PC-9 (cell line): ENCODE results near the gene TMTC3. TPM values are rescaled to one million over a fixed set of nuclear protein-coding genes. Genes with fewer than 3 reads are reported as not detected.
A peak's percentile ranks its signal among the peaks of the same experiment; 100 is the strongest.
"Not testable (repeated sequence)": the region's sequence is repeated elsewhere in the genome, so short reads cannot be mapped to it uniquely, and the experiment has no call there.

Experiments
- BruUV-seq: library from RNA; stranded (reverse); fragments of 400-500 nt; replicated peaks from 2 replicates; lab custom pipeline; 2021; lab: Mats Ljungman, UMichigan
- CTCF ChIA-PET: fragments of 300-600 bp; sonication (Branson Sonifier 250); formaldehyde crosslinking; loops from one replicate; lab custom pipeline; 2022; ENCODE audit warnings: antibody characterized with exemption; lab: Charles Lee
- POLR2A ChIA-PET: fragments of 300-600 bp; sonication (Branson Sonifier 250); formaldehyde crosslinking; loops from one replicate; lab custom pipeline; 2022; ENCODE audit warnings: antibody characterized with exemption; ENCODE audit not compliant: unreplicated experiment; lab: Charles Lee
- DNase-seq, 2 experiments: peaks; one replicate each; pipeline versions ENCODE4 v3.0.0 to v3.0.0-alpha.2; 2015 to 2022; ENCODE audit warnings: mixed read lengths in 1 of 2
- H2AFZ ChIP-seq: fragments of 200-600 bp; sonication (generic); 2 replicates; pipeline ENCODE4 v1.8.1; 2017; ENCODE audit warnings: antibody characterized with exemption
- H3F3A ChIP-seq: fragments of 200-600 bp; sonication (generic); 2 replicates; pipeline ENCODE4 v1.8.1; 2017; ENCODE audit warnings: antibody characterized with exemption, mild to moderate bottlenecking, low read depth; ENCODE audit not compliant: insufficient read depth
- H3K27ac ChIP-seq: fragments of 200-600 bp; sonication (generic); 2 replicates; pipeline ENCODE4 v1.6.1; 2016; ENCODE audit warnings: mixed run types
- H3K27me3 ChIP-seq: fragments of 200-600 bp; sonication (generic); 2 replicates; pipeline ENCODE4 v1.6.1; 2016; ENCODE audit warnings: low read depth, mixed run types; ENCODE audit not compliant: insufficient read depth
- H3K36me3 ChIP-seq: fragments of 200-600 bp; sonication (generic); 2 replicates; pipeline ENCODE4 v1.6.1; 2016; ENCODE audit warnings: low read depth, mixed run types
- H3K4me1 ChIP-seq: fragments of 200-600 bp; sonication (generic); replicated peaks from 2 replicates; pipeline ENCODE4 v1.6.1; 2016; ENCODE audit warnings: mixed run types; ENCODE audit not compliant: insufficient read depth
- H3K4me2 ChIP-seq: fragments of 200-600 bp; sonication (generic); 2 replicates; pipeline ENCODE4 v1.6.1; 2017; ENCODE audit warnings: mixed run types
- H3K4me3 ChIP-seq: fragments of 200-600 bp; sonication (generic); 2 replicates; pipeline ENCODE4 v1.6.1; 2016; ENCODE audit warnings: mixed run types
- H3K79me2 ChIP-seq: fragments of 200-600 bp; sonication (generic); 2 replicates; pipeline ENCODE4 v1.6.1; 2017; ENCODE audit warnings: low read depth, mixed run types
- H3K9me2 ChIP-seq: fragments of 200-600 bp; sonication (generic); 2 replicates; pipeline ENCODE4 v1.8.1; 2017; ENCODE audit warnings: mild to moderate bottlenecking; ENCODE audit not compliant: insufficient read depth
- H3K9me3 ChIP-seq: fragments of 200-600 bp; sonication (generic); 2 replicates; pipeline ENCODE4 v1.8.1; 2016; ENCODE audit warnings: low read depth; ENCODE audit not compliant: insufficient read depth
- H4K20me1 ChIP-seq: fragments of 200-600 bp; sonication (generic); 2 replicates; pipeline ENCODE4 v1.8.1; 2017; ENCODE audit not compliant: insufficient read depth
- EZH2 ChIP-seq: fragments of 200-600 bp; sonication (generic); IDR thresholded peaks from 2 replicates; pipeline ENCODE4 v1.8.0; 2017; ENCODE audit warnings: antibody characterized with exemption, low read depth
- intact Hi-C: fragments of 100-400 bp; cut with micrococcal nuclease; formaldehyde crosslinking; loops from one replicate; pipeline ENCODE4 v1.10.0; 2022; ENCODE audit not compliant: unreplicated experiment
- total RNA-seq: library from RNA; stranded (reverse); gene quantifications from 2 replicates; pipeline ENCODE4 v1.2.3, GENCODE V29; 2021
- TF ChIP-seq, protein P1 (sequence below): fragments of 200-600 bp; sonication (generic); conservative IDR thresholded peaks from 2 replicates; pipeline ENCODE4 v1.6.1; 2017; ENCODE audit warnings: mixed run types, antibody characterized with exemption, mild to moderate bottlenecking, moderate library complexity

The TMTC3 gene
- total RNA-seq, 1 experiment from 2014 or later = 26.4 TPM

DNA sequence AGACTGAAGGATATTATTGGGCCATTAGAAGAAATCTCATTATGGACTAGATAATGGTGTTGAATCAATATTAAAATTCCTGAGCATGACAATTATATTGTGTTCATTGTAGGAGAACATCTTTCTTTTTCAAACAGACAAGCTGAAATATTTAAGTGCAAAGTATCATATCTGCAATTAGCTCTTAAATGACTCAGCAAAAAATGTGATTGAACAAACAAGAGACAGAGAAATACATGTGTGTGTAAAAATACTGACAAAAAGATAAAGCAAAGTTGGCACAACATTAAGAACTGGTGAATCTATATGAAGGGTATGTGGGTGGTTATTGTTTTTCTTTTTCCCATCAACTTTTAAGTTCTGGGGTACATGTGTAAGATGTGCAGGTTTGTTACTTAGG, 9.7 kb upstream of the TMTC3 start:
- Histone ChIP-seq H3F3A (peaks cover 3% of the 10 kb centered on the region; the same call in 1 of the 2 replicates), H3K79me2 (no peaks in the 10 kb centered on the region), H3K4me3 (no peak overlapping the region), H4K20me1 (no peaks in the 10 kb centered on the region), H3K4me2 (no peak overlapping the region), H3K27ac (peak overlapping the region; percentile 23; the same call in 1 of the 2 replicates), H3K27me3 (no peaks in the 10 kb centered on the region), H3K4me1 (no peaks in the 10 kb centered on the region; the same call in 1 of the 2 replicates), H3K9me3 (no peaks in the 10 kb centered on the region), H3K9me2 (no peaks in the 10 kb centered on the region), H2AFZ (no peak overlapping the region), H3K36me3 (peaks cover 9% of the 10 kb centered on the region; the same call in 1 of the 2 replicates)
- ChIA-PET POLR2A (no interaction called here), CTCF (no interaction called here)
- BruUV-seq = no TSS peak
- TF ChIP-seq EZH2 = no peak
- TF ChIP-seq, protein P1, sequence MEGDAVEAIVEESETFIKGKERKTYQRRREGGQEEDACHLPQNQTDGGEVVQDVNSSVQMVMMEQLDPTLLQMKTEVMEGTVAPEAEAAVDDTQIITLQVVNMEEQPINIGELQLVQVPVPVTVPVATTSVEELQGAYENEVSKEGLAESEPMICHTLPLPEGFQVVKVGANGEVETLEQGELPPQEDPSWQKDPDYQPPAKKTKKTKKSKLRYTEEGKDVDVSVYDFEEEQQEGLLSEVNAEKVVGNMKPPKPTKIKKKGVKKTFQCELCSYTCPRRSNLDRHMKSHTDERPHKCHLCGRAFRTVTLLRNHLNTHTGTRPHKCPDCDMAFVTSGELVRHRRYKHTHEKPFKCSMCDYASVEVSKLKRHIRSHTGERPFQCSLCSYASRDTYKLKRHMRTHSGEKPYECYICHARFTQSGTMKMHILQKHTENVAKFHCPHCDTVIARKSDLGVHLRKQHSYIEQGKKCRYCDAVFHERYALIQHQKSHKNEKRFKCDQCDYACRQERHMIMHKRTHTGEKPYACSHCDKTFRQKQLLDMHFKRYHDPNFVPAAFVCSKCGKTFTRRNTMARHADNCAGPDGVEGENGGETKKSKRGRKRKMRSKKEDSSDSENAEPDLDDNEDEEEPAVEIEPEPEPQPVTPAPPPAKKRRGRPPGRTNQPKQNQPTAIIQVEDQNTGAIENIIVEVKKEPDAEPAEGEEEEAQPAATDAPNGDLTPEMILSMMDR = no peak
- no peak for DNase-seq
- intact Hi-C loops = no loop called here

DNA sequence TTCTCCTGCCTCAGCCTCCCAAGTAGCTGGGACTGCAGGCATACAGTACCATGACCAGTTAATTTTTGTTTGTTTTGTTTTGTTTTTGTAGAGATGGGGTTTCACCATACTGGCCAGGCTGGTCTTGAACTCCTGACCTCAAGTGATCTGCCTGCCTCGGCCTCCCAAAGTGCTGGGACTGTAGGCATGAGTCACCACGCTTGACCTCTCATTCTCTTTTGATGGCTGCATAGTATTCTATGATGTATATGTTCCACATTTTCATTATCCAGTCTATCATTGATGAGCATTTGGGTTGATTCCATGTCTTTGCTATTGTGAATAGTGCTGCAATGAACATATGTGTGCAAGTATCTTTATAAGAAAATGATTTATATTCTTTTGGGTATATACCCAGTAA, 8.9 kb upstream of the TMTC3 start:
- H3K9me2 ChIP-seq, H3K4me1 ChIP-seq, H3K27me3 ChIP-seq, H3K36me3 ChIP-seq, CTCF ChIA-PET, H3K79me2 ChIP-seq, H2AFZ ChIP-seq, BruUV-seq, H3F3A ChIP-seq, H3K27ac ChIP-seq, DNase-seq, H3K9me3 ChIP-seq, POLR2A ChIA-PET, H3K4me2 ChIP-seq, intact Hi-C loops, H3K4me3 ChIP-seq, H4K20me1 ChIP-seq: not testable (repeated sequence)

DNA sequence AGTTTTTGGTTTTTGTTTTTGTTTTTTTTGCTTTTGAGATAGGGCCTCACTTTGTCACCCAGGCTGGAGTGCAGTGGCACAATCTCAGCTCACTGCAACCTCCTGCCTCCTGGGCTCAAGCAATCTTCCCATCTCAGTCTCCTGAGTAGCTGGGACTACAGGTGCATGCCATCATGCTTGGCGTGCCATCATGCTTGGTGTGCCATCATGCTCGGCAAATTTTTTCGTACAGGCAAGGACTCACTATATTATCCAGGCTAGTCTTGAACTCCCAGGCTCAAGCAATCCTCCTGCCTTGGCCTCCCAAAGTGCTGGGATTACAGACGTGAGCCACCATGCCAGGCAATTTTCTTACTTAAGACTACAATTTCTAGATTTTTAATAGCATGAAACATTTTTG, 2.4 kb upstream of the TMTC3 start:
- intact Hi-C loops = loop anchor here (5.0 kb wide), 2 partner anchors 438 to 878 kb away; no protein-coding TSS in a partner anchor
- peaks cover 13% of the 10 kb centered on the region for H3K4me1 ChIP-seq
- H3K4me3 ChIP-seq, H3K9me2 ChIP-seq, H3K27ac ChIP-seq, H3K36me3 ChIP-seq, H3K9me3 ChIP-seq, H4K20me1 ChIP-seq, H3K4me2 ChIP-seq, CTCF ChIA-PET, BruUV-seq, H3K27me3 ChIP-seq, DNase-seq, POLR2A ChIA-PET, H2AFZ ChIP-seq, H3F3A ChIP-seq: not testable (repeated sequence)
- peaks cover 22% of the 10 kb centered on the region for H3K79me2 ChIP-seq

DNA sequence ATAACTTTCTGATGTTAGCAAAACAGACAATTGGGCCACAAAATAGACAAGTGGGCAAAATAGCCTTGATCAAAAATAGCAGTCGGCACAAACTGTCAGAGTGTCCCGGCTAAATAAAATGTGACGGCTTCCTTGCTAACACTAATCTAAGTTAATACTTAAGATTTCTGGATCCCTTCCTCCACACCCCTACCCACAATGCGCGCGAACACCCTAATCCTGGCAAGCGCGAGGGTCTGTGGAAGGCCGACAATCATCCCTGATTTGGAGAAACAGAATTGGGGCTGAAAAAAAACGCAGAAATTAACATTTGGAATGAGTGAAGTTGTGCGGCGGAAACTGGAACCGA, 708 bp upstream of the TMTC3 start:
- peak overlapping the region; percentile 93 for H3K4me3 ChIP-seq
- H3K9me3 ChIP-seq = no peaks in the 10 kb centered on the region
- H4K20me1 ChIP-seq = no peaks in the 10 kb centered on the region
- H3K9me2 ChIP-seq = no peaks in the 10 kb centered on the region
- intact Hi-C loops = loop anchor here (5.0 kb wide), 2 partner anchors 436 to 876 kb away; no protein-coding TSS in a partner anchor
- peaks cover 13% of the 10 kb centered on the region for H3K4me1 ChIP-seq
- peak overlapping the region; percentile 98 for H2AFZ ChIP-seq
- TF ChIP-seq, protein P1 = no peak
- TF ChIP-seq EZH2 = no peak
- POLR2A ChIA-PET = interaction anchor here (0.5 to 0.7 kb wide), 4 partner anchors 167 to 1144 kb away, joined by 3 to 5 read pairs (median 4); no protein-coding TSS in a partner anchor
- BruUV-seq = TSS peak; percentile 79
- no peak for DNase-seq
- H3F3A ChIP-seq = peaks cover 8% of the 10 kb centered on the region; the same call in 1 of the 2 replicates
- H3K27me3 ChIP-seq = no peaks in the 10 kb centered on the region
- 0 out of 2 replicates have a peak, but pooled peaks cover 7% of the 10 kb centered on the region for H3K36me3 ChIP-seq
- peak overlapping the region; percentile 89 for H3K4me2 ChIP-seq
- CTCF ChIA-PET = interaction anchor here (0.6 kb wide), 1 partner anchor 60 kb away, joined by 5 read pairs; no protein-coding TSS in a partner anchor
- H3K79me2 ChIP-seq = peaks cover 26% of the 10 kb centered on the region
- H3K27ac ChIP-seq = peak overlapping the region; percentile 51
